GM13977 (cell line): ENCODE results near the gene MTA1.

Experiments
- DNase-seq: peaks from one replicate; pipeline ENCODE4 v3.0.0; 2012; ENCODE audit warnings: low spot score
- CTCF ChIP-seq: IDR thresholded peaks from 2 replicates; pipeline ENCODE4 v1.5.1; 2012; ENCODE audit warnings: mild to moderate bottlenecking, control low read depth; ENCODE audit not compliant: insufficient read depth; ENCODE audit errors: extremely low read depth, missing control alignments
- in situ Hi-C: fragments of 300-500 bp; cut with MboI; formaldehyde crosslinking; loops from one replicate; pipeline ENCODE4 v1.12.0; 2022; ENCODE audit warnings: low sequenced_read_pairs, low pct_unique_long_range_greater_than_20kb, mixed read lengths, inconsistent platforms; ENCODE audit not compliant: unreplicated experiment

MTA1 gene

DNA sequence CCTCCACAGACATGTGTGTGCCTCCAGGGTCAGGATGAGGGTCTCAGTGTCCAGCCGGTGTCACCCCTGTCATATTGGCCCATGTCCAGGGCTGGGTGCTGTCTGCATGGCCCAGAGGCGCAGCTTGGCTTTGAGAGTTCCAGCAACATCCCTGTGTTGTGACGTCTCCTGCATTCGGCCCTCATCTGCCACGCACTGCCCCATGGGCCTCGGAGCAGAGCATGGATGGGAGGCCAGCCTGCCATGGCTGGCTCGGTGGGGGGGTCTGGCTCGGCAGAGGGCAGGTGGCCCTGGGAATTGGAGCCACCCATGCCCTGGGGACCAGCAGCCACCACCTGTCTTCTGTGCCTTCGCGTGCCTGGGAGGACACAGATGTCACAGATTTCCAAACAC, 32.1 kb upstream of the MTA1 start:
- no peak for TF ChIP-seq CTCF
- in situ Hi-C loops, result no loop called here
- DNase-seq, result no peak

- in situ Hi-C loops, result no loop called here
- DNase-seq, result no peak
- no peak for TF ChIP-seq CTCF
These were observed 31.3 kb upstream of the MTA1 start for GRCh38 chr14:105388110-105388951.

- in situ Hi-C loops, result no loop called here
- TF ChIP-seq CTCF, result no peak
These were observed 30.7 kb upstream of the MTA1 start for GRCh38 chr14:105388976-105389375.

GRCh38 chr14:105389534-105389933, 30.1 kb upstream of the MTA1 start:
- DNase-seq, result no peak
- in situ Hi-C loops, result no loop called here
- no peak for TF ChIP-seq CTCF

More at GRCh38 chr14:105388976-105389375, 30.7 kb upstream of the MTA1 start:
- DNase-seq, result no peak

DNA sequence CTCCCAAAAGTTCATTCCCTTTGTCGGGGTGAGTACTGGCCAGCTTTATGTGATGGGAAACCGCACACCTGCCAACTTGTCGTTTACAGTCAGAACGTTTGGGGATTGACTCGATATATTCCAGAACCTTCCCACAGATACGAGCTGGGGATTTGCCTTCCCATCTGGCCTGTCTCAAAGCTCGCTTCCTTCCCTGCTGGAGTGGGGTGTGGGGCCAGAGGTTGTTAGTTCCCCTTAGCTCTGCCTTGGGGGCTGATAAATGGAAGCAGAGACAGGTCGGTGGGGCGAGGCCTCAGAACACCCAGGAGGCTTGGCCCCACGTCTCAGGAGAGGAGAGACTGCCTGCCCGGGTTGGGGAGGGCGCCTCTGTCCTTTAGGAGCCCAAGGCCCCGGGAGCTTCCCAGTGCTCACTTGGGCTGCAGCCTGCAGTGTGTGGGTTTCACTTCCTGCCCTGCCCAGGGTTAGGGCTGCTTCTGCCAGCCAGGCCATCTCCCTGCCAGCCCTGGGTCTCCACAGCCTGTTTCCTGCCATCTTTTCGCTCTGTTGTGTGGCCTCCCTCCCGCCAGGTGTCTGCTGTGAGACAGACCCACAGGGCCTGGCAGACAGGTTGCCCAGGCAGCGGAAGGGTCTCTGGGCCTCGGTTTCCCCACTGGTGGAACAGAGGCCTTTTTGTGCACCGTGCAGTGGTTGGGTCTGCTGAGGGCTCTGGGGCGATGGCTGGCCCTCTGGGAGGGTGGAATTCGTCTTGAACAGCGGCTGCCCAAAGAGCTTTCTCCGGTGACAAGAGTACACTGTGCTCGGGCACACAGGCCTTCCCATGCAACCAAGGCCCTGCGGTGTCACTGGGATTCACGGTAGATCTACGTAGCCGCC, 29.4 kb upstream of the MTA1 start:
- in situ Hi-C loops, result no loop called here
- DNase-seq, result no peak
- no peak for TF ChIP-seq CTCF

DNA sequence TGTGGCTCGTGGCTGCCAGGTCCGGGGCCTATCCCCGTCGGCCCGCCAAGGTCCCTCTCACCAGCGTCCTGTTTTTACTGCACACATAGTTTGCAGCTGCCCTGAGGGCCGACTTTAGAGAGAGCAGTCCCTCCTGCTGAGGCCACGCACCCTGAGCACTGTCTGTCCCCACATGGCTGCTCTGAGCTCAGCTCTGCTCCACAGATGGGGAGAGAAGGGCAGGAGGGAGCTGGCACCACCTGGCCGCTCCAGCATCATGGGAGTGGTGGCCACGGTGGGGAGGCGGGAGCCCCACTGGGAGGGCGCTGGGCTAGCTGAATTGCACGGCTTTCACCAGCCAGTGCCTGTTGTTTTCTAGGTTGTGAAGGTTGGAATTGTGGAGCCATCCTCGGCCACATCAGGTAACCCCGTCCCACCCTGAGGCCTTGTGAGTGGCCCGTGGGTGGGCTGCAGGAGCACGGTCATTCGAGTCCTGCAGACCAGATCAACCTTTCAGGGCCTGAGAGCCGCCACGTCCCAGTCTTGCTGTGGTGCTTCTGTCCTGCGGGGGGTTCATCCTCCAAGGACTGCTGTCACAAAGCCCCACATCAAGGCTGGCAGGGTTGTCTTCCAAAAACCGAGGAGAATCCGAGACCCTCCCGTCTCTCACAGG, 28.7 kb upstream of the MTA1 start:
- DNase-seq, result no peak
- TF ChIP-seq CTCF, result no peak
- in situ Hi-C loops, result no loop called here
